ENCODE data around the gene CCDC116.

DNA sequence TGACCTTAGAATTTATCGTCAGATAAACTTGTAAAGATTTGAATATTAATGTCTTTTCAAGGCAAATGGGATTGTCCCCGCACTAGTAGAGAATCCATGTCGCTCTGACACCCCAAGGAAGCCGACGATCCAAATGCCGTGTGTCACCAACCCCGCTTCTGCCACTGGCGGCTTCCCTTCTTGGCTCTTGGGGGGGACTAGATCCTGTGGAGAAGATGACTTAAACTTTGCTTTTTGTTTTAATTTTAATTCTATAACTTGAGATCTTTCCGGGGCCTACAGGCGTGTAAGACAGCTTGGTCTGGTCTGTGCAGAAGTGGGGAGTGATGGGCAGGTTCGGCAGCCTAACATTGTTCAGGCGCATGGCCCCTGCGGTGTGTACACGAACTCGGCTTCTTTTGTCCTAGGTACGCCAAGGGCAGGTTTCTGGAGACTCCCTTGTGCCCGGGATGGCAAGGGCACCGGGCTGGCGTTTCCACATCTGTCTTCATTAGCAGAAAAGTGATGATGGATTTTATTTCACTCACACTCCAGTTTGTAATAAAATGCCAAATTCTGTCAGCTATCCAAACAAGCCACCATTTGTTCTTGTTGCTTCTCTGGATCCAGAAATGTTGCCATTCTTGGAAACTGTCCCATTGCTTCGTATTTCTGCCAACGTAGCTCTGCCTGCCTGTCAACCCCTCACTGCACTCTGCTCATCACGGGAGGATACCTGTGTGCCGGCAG, 9.5 kb upstream of the CCDC116 start:
- TF ChIP-seq, protein P1, sequence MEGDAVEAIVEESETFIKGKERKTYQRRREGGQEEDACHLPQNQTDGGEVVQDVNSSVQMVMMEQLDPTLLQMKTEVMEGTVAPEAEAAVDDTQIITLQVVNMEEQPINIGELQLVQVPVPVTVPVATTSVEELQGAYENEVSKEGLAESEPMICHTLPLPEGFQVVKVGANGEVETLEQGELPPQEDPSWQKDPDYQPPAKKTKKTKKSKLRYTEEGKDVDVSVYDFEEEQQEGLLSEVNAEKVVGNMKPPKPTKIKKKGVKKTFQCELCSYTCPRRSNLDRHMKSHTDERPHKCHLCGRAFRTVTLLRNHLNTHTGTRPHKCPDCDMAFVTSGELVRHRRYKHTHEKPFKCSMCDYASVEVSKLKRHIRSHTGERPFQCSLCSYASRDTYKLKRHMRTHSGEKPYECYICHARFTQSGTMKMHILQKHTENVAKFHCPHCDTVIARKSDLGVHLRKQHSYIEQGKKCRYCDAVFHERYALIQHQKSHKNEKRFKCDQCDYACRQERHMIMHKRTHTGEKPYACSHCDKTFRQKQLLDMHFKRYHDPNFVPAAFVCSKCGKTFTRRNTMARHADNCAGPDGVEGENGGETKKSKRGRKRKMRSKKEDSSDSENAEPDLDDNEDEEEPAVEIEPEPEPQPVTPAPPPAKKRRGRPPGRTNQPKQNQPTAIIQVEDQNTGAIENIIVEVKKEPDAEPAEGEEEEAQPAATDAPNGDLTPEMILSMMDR (IDR thresholded peaks at IDR 0.05), result no peak
- TF ChIP-seq POLR2A (IDR thresholded peaks at IDR 0.05), result no peak
- no peak for TF ChIP-seq EP300 (IDR thresholded peaks at IDR 0.05)
